Right atrium auricular region (tissue), 2 donors: ENCODE measurements around the gene DUSP19. TPM values are rescaled to one million over a fixed set of nuclear protein-coding genes. Genes with fewer than 3 reads are reported as not detected.

Source experiments
- DNase-seq: peaks from one replicate; pipeline ENCODE4 v3.0.0-alpha.2; 2019; ENCODE audit warnings: low spot score
- H3K27ac ChIP-seq, 2 donors: fragments of 200-600 bp; sonication (generic); 1 replicate in 1 of 2; 2 replicates in 1 of 2; pipeline ENCODE4 v1.5.1; 2016 to 2019
- H3K27me3 ChIP-seq, 2 donors: fragments of 200-600 bp; sonication (generic); one replicate each; pipeline versions ENCODE4 v1.5.1 to v1.6.0; 2017 to 2019
- H3K36me3 ChIP-seq: fragments of 200-600 bp; sonication (generic); one replicate; pipeline ENCODE4 v1.5.1; 2016
- H3K4me1 ChIP-seq, 2 donors: fragments of 200-600 bp; sonication (generic); one replicate each; pipeline versions ENCODE4 v1.5.1 to v1.6.0; 2017 to 2019
- H3K4me3 ChIP-seq, 2 donors: fragments of 200-600 bp; sonication (generic); 1 replicate in 1 of 2; 2 replicates in 1 of 2; pipeline ENCODE4 v1.5.1; 2017 to 2019; ENCODE audit warnings: mild to moderate bottlenecking in 1 of 2, moderate library complexity in 1 of 2
- H3K9me3 ChIP-seq, 2 donors: fragments of 200-600 bp; sonication (generic); one replicate each; pipeline ENCODE4 v1.5.1; 2019
- total RNA-seq, 2 donors: library from RNA; depleted of rRNA; stranded (reverse); fragments of >200 nt; gene quantifications; one replicate each; pipeline ENCODE4 v1.1.0, GENCODE V29; 2016
- TF ChIP-seq, protein P1 (sequence below), 2 donors: fragments of 200-600 bp; sonication (generic); IDR thresholded peaks; one replicate each; pipeline ENCODE4 v1.5.1; 2019; ENCODE audit warnings: antibody characterized with exemption in 2 of 2

Gene DUSP19
- total RNA-seq, 2 donors from 2014 or later, result 5.5 to 15.3 TPM

DNA sequence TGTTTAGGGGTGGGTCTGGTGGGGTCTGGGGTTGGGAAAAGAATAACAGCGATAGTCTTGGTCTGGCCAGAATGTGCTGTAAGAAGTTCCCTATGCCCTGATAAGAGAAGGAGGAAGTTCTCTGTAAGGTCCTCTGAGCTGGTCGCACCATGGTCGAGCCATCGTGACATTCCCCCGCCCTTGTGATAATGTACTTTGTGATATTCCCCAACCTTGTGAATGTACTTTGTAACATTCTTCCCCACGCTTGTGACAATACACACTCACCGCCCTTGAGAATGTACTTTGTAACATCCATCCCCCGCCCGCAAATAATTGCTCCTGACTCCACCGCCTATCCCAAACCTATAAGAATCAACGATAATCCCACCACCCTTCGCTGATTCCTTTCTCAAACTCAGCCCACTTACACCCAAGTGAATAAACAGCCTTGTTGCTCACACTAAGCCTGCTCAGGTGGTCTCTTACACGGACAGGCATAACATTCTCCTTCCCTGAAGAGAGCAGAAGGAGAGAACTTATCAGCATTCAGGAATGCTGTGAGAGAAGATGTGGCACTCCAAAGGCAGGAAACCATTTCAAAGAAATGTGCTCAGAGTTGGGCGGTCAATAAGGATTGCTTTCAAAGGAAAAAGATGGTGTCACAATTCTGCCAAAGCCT, 17.8 kb upstream of the DUSP19 start:
- H3K9me3 ChIP-seq, result no peaks in the 10 kb centered on the region
- H3K4me1 ChIP-seq, result no peaks in the 10 kb centered on the region
- TF ChIP-seq, protein P1, sequence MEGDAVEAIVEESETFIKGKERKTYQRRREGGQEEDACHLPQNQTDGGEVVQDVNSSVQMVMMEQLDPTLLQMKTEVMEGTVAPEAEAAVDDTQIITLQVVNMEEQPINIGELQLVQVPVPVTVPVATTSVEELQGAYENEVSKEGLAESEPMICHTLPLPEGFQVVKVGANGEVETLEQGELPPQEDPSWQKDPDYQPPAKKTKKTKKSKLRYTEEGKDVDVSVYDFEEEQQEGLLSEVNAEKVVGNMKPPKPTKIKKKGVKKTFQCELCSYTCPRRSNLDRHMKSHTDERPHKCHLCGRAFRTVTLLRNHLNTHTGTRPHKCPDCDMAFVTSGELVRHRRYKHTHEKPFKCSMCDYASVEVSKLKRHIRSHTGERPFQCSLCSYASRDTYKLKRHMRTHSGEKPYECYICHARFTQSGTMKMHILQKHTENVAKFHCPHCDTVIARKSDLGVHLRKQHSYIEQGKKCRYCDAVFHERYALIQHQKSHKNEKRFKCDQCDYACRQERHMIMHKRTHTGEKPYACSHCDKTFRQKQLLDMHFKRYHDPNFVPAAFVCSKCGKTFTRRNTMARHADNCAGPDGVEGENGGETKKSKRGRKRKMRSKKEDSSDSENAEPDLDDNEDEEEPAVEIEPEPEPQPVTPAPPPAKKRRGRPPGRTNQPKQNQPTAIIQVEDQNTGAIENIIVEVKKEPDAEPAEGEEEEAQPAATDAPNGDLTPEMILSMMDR (IDR thresholded peaks at IDR 0.05), result no peak
- no peaks in the 10 kb centered on the region for H3K27me3 ChIP-seq
- H3K27ac ChIP-seq, result no peak overlapping the region
- H3K4me3 ChIP-seq, result no peak overlapping the region
- DNase-seq, result no peak
- no peaks in the 10 kb centered on the region for H3K36me3 ChIP-seq

DNA sequence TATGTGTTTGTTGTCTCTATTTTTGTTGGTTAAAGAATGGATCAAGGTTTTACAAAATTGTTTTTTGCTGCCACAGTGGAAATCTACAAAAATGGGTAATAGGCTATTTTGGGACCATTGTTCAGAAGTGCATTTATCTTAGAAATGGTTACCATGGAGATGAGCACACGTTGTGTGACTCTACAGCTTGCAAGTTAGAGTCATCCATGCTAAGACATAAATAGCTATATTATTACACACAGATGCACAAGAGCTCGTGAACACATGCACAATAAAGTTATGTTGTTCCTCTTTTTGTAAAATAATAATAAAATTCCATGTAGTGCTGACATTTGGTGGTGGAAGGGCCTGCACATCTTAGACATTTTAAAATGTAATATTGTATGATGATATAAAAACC, 15.5 kb upstream of the DUSP19 start:
- no peak for DNase-seq
- no peaks in the 10 kb centered on the region for H3K27me3 ChIP-seq
- H3K4me1 ChIP-seq, result no peaks in the 10 kb centered on the region
- H3K27ac ChIP-seq, result no peak overlapping the region
- H3K36me3 ChIP-seq, result no peaks in the 10 kb centered on the region
- TF ChIP-seq, protein P1 (IDR thresholded peaks at IDR 0.05), result no peak
- no peak overlapping the region for H3K4me3 ChIP-seq
- no peaks in the 10 kb centered on the region for H3K9me3 ChIP-seq

DNA sequence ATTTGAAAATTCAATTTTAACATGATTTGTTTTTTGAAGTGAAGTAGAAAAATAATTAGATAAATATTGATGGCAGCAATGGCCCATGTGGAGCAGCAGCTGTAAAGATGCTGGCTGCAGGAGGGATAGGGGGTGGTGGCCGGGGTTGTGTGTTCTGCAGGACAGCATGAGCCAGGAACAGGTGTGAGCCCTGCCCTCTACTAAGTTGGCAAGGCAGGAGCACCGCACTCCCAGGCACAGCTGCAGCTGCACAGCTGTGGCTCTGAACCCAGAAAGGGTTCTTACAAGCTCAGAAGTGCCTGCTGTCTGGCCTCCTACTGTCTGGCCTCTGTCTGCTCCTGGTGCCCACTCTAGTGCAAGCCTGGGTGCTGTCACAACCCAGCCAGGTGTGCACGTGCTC, 10.0 kb upstream of the DUSP19 start:
- Histone ChIP-seq H3K36me3 (no peaks in the 10 kb centered on the region), H3K27me3 (no peaks in the 10 kb centered on the region), H3K4me1 (no peaks in the 10 kb centered on the region), H3K4me3 (no peak overlapping the region), H3K9me3 (no peaks in the 10 kb centered on the region), H3K27ac (no peak overlapping the region)
- TF ChIP-seq, protein P1 (IDR thresholded peaks at IDR 0.05), result no peak
- DNase-seq, result no peak

DNA sequence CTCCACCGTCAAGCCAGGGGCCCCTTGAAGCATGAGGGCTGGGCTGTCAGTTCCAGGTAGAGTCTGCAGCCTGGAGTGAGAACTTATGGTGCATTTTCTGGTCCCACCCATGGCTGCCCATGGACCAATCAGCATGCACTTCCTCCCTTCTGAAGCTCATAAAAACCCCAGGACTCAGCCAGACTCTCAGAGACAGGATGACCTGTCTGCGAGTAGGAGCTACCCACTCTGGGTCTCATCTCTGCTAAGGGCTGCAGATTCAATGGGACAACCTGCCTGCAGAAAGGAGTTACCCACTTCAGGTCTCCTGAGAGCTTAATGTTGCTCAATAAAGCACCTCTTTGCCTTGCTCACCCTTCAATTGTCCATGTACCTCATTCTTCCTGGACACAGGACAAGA, 9.4 kb upstream of the DUSP19 start:
- Histone ChIP-seq H3K27ac (no peak overlapping the region), H3K36me3 (no peaks in the 10 kb centered on the region), H3K9me3 (no peaks in the 10 kb centered on the region), H3K4me3 (no peak overlapping the region), H3K27me3 (no peaks in the 10 kb centered on the region), H3K4me1 (no peaks in the 10 kb centered on the region)
- TF ChIP-seq, protein P1 (IDR thresholded peaks at IDR 0.05), result no peak
- no peak for DNase-seq

DNA sequence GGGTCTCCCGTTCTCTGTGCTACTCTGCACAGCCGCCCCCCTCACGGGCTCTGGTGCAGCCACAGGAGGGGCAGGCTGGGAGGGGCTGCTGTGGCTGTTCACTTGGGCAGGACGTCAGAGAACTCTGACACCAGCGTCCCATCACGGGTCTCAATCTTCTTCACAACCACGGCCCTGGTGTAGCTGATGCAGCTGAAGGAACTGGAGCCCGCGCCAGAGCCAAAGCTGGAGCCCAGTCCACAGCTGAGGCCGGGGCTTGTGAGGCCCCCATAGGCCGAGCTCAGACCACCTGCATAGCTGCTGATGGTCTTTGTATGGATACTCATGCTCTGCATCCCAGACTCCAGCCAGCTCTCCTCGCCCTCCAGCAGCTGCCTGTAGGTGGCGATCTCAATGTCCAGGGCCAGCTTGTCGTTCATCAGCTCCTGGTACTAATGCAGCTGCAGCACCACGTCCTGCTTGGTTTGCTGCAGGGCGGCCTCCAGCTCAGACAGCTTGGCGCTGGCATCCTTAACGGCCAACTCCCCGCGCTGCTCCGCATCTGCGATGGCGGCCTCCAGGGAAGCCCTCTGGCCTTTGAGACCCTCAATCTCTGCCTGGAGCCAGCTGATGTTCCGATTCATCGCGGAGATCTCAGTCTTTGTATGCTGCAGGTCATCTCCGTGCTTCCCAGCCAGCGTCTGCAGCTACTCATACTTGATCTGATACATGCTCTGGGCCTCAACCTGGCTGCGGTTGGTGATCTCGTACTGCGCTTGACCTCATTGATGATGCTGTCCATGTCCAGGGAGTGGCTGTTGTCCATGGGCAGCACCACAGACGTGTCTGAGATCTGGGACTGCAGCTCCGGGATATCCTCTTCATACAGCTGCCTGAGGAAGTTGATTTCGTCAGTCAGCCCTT, 7.4 kb upstream of the DUSP19 start:
- no peaks in the 10 kb centered on the region for H3K4me1 ChIP-seq
- DNase-seq, result no peak

More for the DNA sequence above, 7.4 kb upstream of the DUSP19 start:
- Histone ChIP-seq H3K27ac (no peak overlapping the region), H3K27me3 (no peaks in the 10 kb centered on the region), H3K36me3 (no peaks in the 10 kb centered on the region), H3K4me3 (no peak overlapping the region), H3K9me3 (no peaks in the 10 kb centered on the region)
- TF ChIP-seq, protein P1 (IDR thresholded peaks at IDR 0.05), result peak; percentile 31 to 60
